Natural killer cell (primary cell): ENCODE results near the gene IER5L. TPM values are rescaled to one million over a fixed set of nuclear protein-coding genes. Genes with fewer than 3 reads are reported as not detected.
A peak's percentile ranks its signal among the peaks of the same experiment; 100 is the strongest.

ENCODE experiments used
- ATAC-seq, 3 donors: fragments of 150-1000 bp in 2 of 3; fragments of 200-7000 bp in 1 of 3; cut with Tn5 transposase; 1 replicate in 1 of 3; 2 replicates in 2 of 3; pipeline ENCODE4 v1.10.0; 2021; ENCODE audit warnings: mild to moderate bottlenecking in 2 of 3, moderate library complexity in 2 of 3
- DNase-seq, 2 donors: peaks; one replicate each; pipeline versions ENCODE4 v3.0.0 to v3.0.0-alpha.2; 2013 to 2021; ENCODE audit warnings: mixed read lengths in 1 of 2
- H3K27ac ChIP-seq: one replicate; pipeline ENCODE4 v1.5.1; 2013; ENCODE audit warnings: mild to moderate bottlenecking, low read length
- H3K27me3 ChIP-seq: one replicate; pipeline ENCODE4 v1.6.1; 2013; ENCODE audit warnings: low read length; ENCODE audit not compliant: control insufficient read depth, insufficient read depth
- H3K36me3 ChIP-seq: one replicate; pipeline ENCODE4 v1.6.1; 2013; ENCODE audit warnings: low read length; ENCODE audit not compliant: control insufficient read depth, insufficient read depth
- H3K4me1 ChIP-seq: one replicate; pipeline ENCODE4 v1.6.1; 2013; ENCODE audit warnings: low read length; ENCODE audit not compliant: control insufficient read depth, insufficient read depth
- H3K4me3 ChIP-seq: one replicate; pipeline ENCODE4 v1.5.1; 2013; ENCODE audit warnings: low read length
- H3K9me3 ChIP-seq: one replicate; pipeline ENCODE4 v1.6.1; 2013; ENCODE audit warnings: low read length; ENCODE audit not compliant: control insufficient read depth, insufficient read depth
- H3K27ac Mint-ChIP-seq, 2 donors: one replicate each; pipeline ENCODE4 v1.8.0; 2022; ENCODE audit warnings: mild to moderate bottlenecking in 2 of 2, mixed read lengths in 2 of 2, moderate library complexity in 1 of 2
- H3K27me3 Mint-ChIP-seq, 2 donors: one replicate each; pipeline ENCODE4 v1.8.0; 2022; ENCODE audit warnings: low read depth in 2 of 2, mixed read lengths in 2 of 2
- H3K36me3 Mint-ChIP-seq: one replicate; pipeline ENCODE4 v1.8.0; 2022; ENCODE audit warnings: mixed read lengths
- H3K4me1 Mint-ChIP-seq, 2 donors: one replicate each; pipeline ENCODE4 v1.8.0; 2022; ENCODE audit warnings: mixed read lengths in 2 of 2
- H3K4me3 Mint-ChIP-seq: one replicate; pipeline ENCODE4 v1.8.0; 2022; ENCODE audit warnings: mild to moderate bottlenecking, moderate library complexity, mixed read lengths
- H3K9me3 Mint-ChIP-seq, 2 donors: one replicate each; pipeline ENCODE4 v1.8.0; 2022; ENCODE audit warnings: mixed read lengths in 2 of 2
- CTCF ChIP-seq: fragments of 200-600 bp; IDR thresholded peaks from one replicate; pipeline ENCODE4 v1.8.0; 2022; ENCODE audit warnings: antibody characterized with exemption
- WGBS: methylation state at CpG from one replicate; pipeline ENCODE4 v1.1.7; 2013; ENCODE audit warnings: missing lambda C conversion rate; ENCODE audit not compliant: insufficient coverage; 5-methylcytosine and 5-hydroxymethylcytosine counted together
- intact Hi-C: fragments of 100-400 bp; cut with micrococcal nuclease; formaldehyde crosslinking; loops from one replicate; pipeline ENCODE4 v1.14.2; 2022
- total RNA-seq, 4 donors: library from RNA; stranded (reverse); fragments of 120-200 nt in 1 of 4; gene quantifications; one replicate each; pipeline versions ENCODE4 v1.2.3 to v1.2.4, GENCODE V29; 2013 to 2022

IER5L gene
- total RNA-seq, 3 donors from 2014 or later (not counting 1 experiment from before 2014, with no cell fraction given): 1.4 to 3.9 (median 2.8) TPM

- no peak overlapping the region for H3K27ac Mint-ChIP-seq
- Histone ChIP-seq H3K9me3 (no peaks in the 10 kb centered on the region), H3K36me3 (no peaks in the 10 kb centered on the region), H3K4me1 (peaks cover 39% of the 10 kb centered on the region), H3K27me3 (peaks cover 7% of the 10 kb centered on the region), H3K4me3 (no peak overlapping the region), H3K27ac (no peak overlapping the region)
- intact Hi-C loops: loop anchor here (5.0 kb wide), 2 partner anchors 36 to 44 kb away; no protein-coding TSS in a partner anchor
- no peak for TF ChIP-seq CTCF
- H3K27me3 Mint-ChIP-seq: no peaks in the 10 kb centered on the region
- no peak for ATAC-seq
- H3K4me3 Mint-ChIP-seq: no peak overlapping the region
- 32% methylated on average over 45 of the region's 45 CpGs for WGBS
- no peaks in the 10 kb centered on the region for H3K36me3 Mint-ChIP-seq
- peaks cover 6 to 32% of the 10 kb centered on the region in 2 donors for H3K4me1 Mint-ChIP-seq
- no peaks in the 10 kb centered on the region for H3K9me3 Mint-ChIP-seq
- DNase-seq: no peak
These were observed 714 bp upstream of the IER5L start for GRCh38 chr9:129178568-129179382.

- DNase-seq (no peak), ATAC-seq (peak; percentile 1 to 17 (median 6))
- Mint-ChIP-seq H3K4me3 (peak overlapping the region; percentile 91), H3K27me3 (peaks cover 7 to 9% of the 10 kb centered on the region in 2 donors), H3K36me3 (no peaks in the 10 kb centered on the region), H3K9me3 (no peaks in the 10 kb centered on the region), H3K27ac (peak overlapping the region in 1 of 2 donors; percentile 83), H3K4me1 (peaks cover 6 to 37% of the 10 kb centered on the region in 2 donors)
- intact Hi-C loops: loop anchor here (5.0 kb wide), 2 partner anchors 35 to 45 kb away; no protein-coding TSS in a partner anchor
- peaks cover 42% of the 10 kb centered on the region for H3K4me1 ChIP-seq
- H3K9me3 ChIP-seq: no peaks in the 10 kb centered on the region
- H3K27ac ChIP-seq: no peak overlapping the region
- H3K36me3 ChIP-seq: no peaks in the 10 kb centered on the region
- H3K4me3 ChIP-seq: peak overlapping the region; percentile 76
- TF ChIP-seq CTCF: no peak
- peaks cover 13% of the 10 kb centered on the region for H3K27me3 ChIP-seq
- under 1% methylated on average over 56 of the region's 56 CpGs for WGBS
These were observed 644 bp downstream of the IER5L start for GRCh38 chr9:129177443-129177790.

GRCh38 chr9:129176701-129177442, 1.2 kb downstream of the IER5L start:
- Mint-ChIP-seq H3K9me3 (no peaks in the 10 kb centered on the region), H3K27me3 (peaks cover 7 to 9% of the 10 kb centered on the region in 2 donors), H3K36me3 (no peaks in the 10 kb centered on the region), H3K27ac (peak overlapping the region in 1 of 2 donors; percentile 35), H3K4me3 (peak overlapping the region; percentile 88), H3K4me1 (peaks cover 6 to 37% of the 10 kb centered on the region in 2 donors)
- no peak for TF ChIP-seq CTCF
- no peaks in the 10 kb centered on the region for H3K9me3 ChIP-seq
- WGBS: under 1% methylated on average over 80 of the region's 80 CpGs
- peak overlapping the region; percentile 70 for H3K4me3 ChIP-seq
- ATAC-seq (no peak), DNase-seq (peak; percentile 21 to 42)
- H3K4me1 ChIP-seq: peaks cover 42% of the 10 kb centered on the region
- H3K27me3 ChIP-seq: peaks cover 13% of the 10 kb centered on the region
- intact Hi-C loops: loop anchor here (5.0 kb wide), 2 partner anchors 35 to 45 kb away; no protein-coding TSS in a partner anchor
- H3K27ac ChIP-seq: no peak overlapping the region
- H3K36me3 ChIP-seq: no peaks in the 10 kb centered on the region
